Measurements from ENCODE around the gene ALG8. TPM values are rescaled to one million over a fixed set of nuclear protein-coding genes. Genes with fewer than 3 reads are reported as not detected.

ALG8 gene
- polyA plus RNA-seq, 3 donors, result 15.6 to 41.7 (median 40.6) TPM

- H3K4me2 ChIP-seq (replicated peaks; ENCODE audit: extremely low read depth, low read length, poor library complexity, severe bottlenecking), result no peak overlapping the region
- no peak overlapping the region for H3K27ac ChIP-seq (ENCODE audit: low read depth in 1 of 2, low read length in 2 of 2)
- no peaks in the 10 kb centered on the region for H3K4me1 ChIP-seq (ENCODE audit: control insufficient read depth in 1 of 2, insufficient read depth in 2 of 2, low read length in 2 of 2)
- Mint-ChIP-seq H3K27ac (peak overlapping the region in 1 of 7 donors; percentile 49), H3K27me3 (ENCODE audit: low read depth in 3 of 3) (peaks cover 0 to 1% (median 0%) of the 10 kb centered on the region in 3 donors), H3K36me3 (peaks cover 29 to 32% of the 10 kb centered on the region in 2 donors), H3K4me1 (peaks cover 4% of the 10 kb centered on the region), H3K9me3 (no peaks in the 10 kb centered on the region), H3K4me3 (no peak overlapping the region)
- no peak overlapping the region for H3K4me3 ChIP-seq (replicated peaks in 1 of 3; ENCODE audit: low read depth in 2 of 3, low read length in 3 of 3)
- no peak for DNase-seq
- H3K9ac ChIP-seq (ENCODE audit: insufficient read depth, low read length, poor library complexity, severe bottlenecking), result no peak overlapping the region
- H3K9me3 ChIP-seq (replicated peaks in 1 of 2; ENCODE audit: control insufficient read depth in 1 of 2, insufficient read depth in 1 of 2, low read length in 2 of 2), result no peaks in the 10 kb centered on the region
- no peaks in the 10 kb centered on the region for H3K79me2 ChIP-seq (ENCODE audit: insufficient read depth, low read length)
- no peak for TF ChIP-seq CTCF (IDR thresholded peaks at IDR 0.05)
- H4K20me1 ChIP-seq (ENCODE audit: insufficient read depth, low read length), result no peaks in the 10 kb centered on the region
- no CpG with 5 or more reads among the region's 2 CpGs for WGBS (ENCODE audit: insufficient coverage)
- intact Hi-C loops (cut with micrococcal nuclease), result no loop called here
- no peaks in the 10 kb centered on the region for H3K27me3 ChIP-seq (ENCODE audit: control insufficient read depth in 2 of 2, insufficient read depth in 2 of 2, low read length in 2 of 2)
- no peak overlapping the region for H2AFZ ChIP-seq (ENCODE audit: insufficient read depth, low read depth, low read length, poor library complexity, severe bottlenecking)
- H3K36me3 ChIP-seq (replicated peaks in 1 of 2; ENCODE audit: control insufficient read depth in 1 of 2, insufficient read depth in 2 of 2, low read length in 2 of 2), result peaks cover 19 to 28% of the 10 kb centered on the region in 2 donors
Observed at GRCh38 chr11:78065203-78065602, 74.2 kb downstream of the ALG8 start.

DNA sequence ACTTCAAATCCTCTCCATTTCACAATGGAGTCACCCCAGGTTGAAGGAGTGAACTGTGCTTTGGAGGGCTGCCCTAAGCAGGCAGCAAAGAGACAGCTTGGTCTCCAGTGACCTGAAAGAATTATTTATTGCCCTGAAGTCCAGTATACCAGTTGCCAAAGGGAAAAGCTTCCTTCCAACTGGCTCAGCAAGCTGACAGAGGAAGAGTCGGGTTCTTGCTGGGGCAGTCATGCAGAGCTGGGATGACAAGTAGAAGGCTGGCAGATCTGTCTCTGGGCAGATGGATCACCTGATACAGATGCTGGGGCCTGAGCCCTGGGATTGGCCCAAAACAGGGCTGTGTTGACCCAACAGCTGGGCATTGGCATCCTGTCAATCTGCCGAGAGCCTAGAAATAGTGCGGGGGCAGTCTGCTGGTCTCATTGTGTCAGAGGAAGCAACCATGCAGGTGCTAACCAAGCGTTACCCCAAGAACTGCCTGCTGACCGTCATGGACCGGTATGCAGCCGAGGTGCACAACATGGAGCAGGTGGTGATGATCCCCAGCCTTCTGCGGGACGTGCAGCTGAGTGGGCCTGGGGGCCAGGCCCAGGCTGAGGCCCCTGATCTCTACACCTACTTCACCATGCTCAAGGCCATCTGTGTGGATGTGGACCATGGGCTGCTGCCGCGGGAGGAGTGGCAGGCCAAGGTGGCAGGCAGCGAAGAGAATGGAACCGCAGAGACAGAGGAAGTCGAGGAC, 75.8 kb downstream of the ALG8 start, which contains the start of gene THRSP:
Gene THRSP (plus strand): TSS at position 422 of the 742 bp plus-strand sequence. CDS start 21 bp downstream, at position 443.
- no peaks in the 10 kb centered on the region for H3K4me1 ChIP-seq (ENCODE audit: control insufficient read depth in 1 of 2, insufficient read depth in 2 of 2, low read length in 2 of 2)
- no peaks in the 10 kb centered on the region for H3K79me2 ChIP-seq (ENCODE audit: insufficient read depth, low read length)
- H3K27ac Mint-ChIP-seq, result no peak within 1 kb of the TSS
- intact Hi-C loops (cut with micrococcal nuclease), result no loop called here
- H3K27ac ChIP-seq (ENCODE audit: low read depth in 1 of 2, low read length in 2 of 2), result no peak within 1 kb of the TSS
- no peaks in the 10 kb centered on the region for H3K9me3 ChIP-seq (replicated peaks in 1 of 2; ENCODE audit: control insufficient read depth in 1 of 2, insufficient read depth in 1 of 2, low read length in 2 of 2)
- H3K27me3 ChIP-seq (ENCODE audit: control insufficient read depth in 2 of 2, insufficient read depth in 2 of 2, low read length in 2 of 2), result no peaks in the 10 kb centered on the region
- peaks cover 14 to 17% of the 10 kb centered on the region in 2 donors for H3K36me3 Mint-ChIP-seq
- no peak within 1 kb of the TSS for H3K4me3 ChIP-seq (replicated peaks in 1 of 3; ENCODE audit: low read depth in 2 of 3, low read length in 3 of 3)
- H3K4me3 Mint-ChIP-seq, result no peak within 1 kb of the TSS
- H4K20me1 ChIP-seq (ENCODE audit: insufficient read depth, low read length), result no peaks in the 10 kb centered on the region
- no peak within 1 kb of the TSS for H3K9ac ChIP-seq (ENCODE audit: insufficient read depth, low read length, poor library complexity, severe bottlenecking)
- peaks cover 0 to 1% (median 0%) of the 10 kb centered on the region in 3 donors for H3K27me3 Mint-ChIP-seq (ENCODE audit: low read depth in 3 of 3)
- peaks cover 4% of the 10 kb centered on the region for H3K4me1 Mint-ChIP-seq
- TF ChIP-seq CTCF (IDR thresholded peaks at IDR 0.05), result no peak
- no peak for DNase-seq
- WGBS (ENCODE audit: insufficient coverage), result 96% methylated on average over 9 of the region's 14 CpGs
- no peak within 1 kb of the TSS for H3K4me2 ChIP-seq (replicated peaks; ENCODE audit: extremely low read depth, low read length, poor library complexity, severe bottlenecking)
- no peak within 1 kb of the TSS for H2AFZ ChIP-seq (ENCODE audit: insufficient read depth, low read depth, low read length, poor library complexity, severe bottlenecking)
- H3K36me3 ChIP-seq (replicated peaks in 1 of 2; ENCODE audit: control insufficient read depth in 1 of 2, insufficient read depth in 2 of 2, low read length in 2 of 2), result peaks cover 4 to 13% of the 10 kb centered on the region in 2 donors
- no peaks in the 10 kb centered on the region for H3K9me3 Mint-ChIP-seq
